HepG2 (cell line): Measurements from ENCODE around the gene IL11RA. TPM values are rescaled to one million over a fixed set of nuclear protein-coding genes. Genes with fewer than 3 reads are reported as not detected.

Experiments
- GTF3A ChIP-seq: sonication (generic); formaldehyde crosslinking; conservative IDR thresholded peaks from 2 replicates; pipeline ENCODE4 v1.4.0; 2020; ENCODE audit warnings: mild to moderate bottlenecking, missing genetic modification reagents
- HCFC1 ChIP-seq: fragments of 150-350 bp; IDR thresholded peaks from 2 replicates; pipeline ENCODE4 v1.6.1; 2014; ENCODE audit warnings: low read depth, low read length
- IKZF4 ChIP-seq: sonication (generic); formaldehyde crosslinking; IDR thresholded peaks from 2 replicates; pipeline ENCODE4 v1.5.1; 2020; ENCODE audit warnings: borderline replicate concordance, mild to moderate bottlenecking, low read depth, missing genetic modification reagents; ENCODE audit errors: not compliant biosample characterization
- PITX1 ChIP-seq: sonication (generic); formaldehyde crosslinking; IDR thresholded peaks from 2 replicates; pipeline ENCODE4 v1.5.1; 2020; ENCODE audit warnings: mild to moderate bottlenecking, missing genetic modification reagents
- SNAI1 ChIP-seq: sonication (generic); formaldehyde crosslinking; IDR thresholded peaks from 2 replicates; pipeline ENCODE4 v1.5.0; 2020; ENCODE audit warnings: mild to moderate bottlenecking, missing genetic modification reagents, borderline replicate concordance
- SP1 ChIP-seq, 2 experiments: fragments of 450-650 bp in 1 of 2; sonication (generic) in 1 of 2; formaldehyde crosslinking in 1 of 2; IDR thresholded peaks; 2 replicates each; pipeline versions ENCODE4 v1.4.0 to v1.6.1; 2016 to 2020; ENCODE audit warnings: missing genetic modification reagents in 1 of 2
- ZBTB33 ChIP-seq: sonication (generic); formaldehyde crosslinking; IDR thresholded peaks from 2 replicates; pipeline ENCODE4 v1.4.0; 2020; ENCODE audit warnings: missing genetic modification reagents
- ZNF160 ChIP-seq: sonication (generic); formaldehyde crosslinking; IDR thresholded peaks from 2 replicates; pipeline ENCODE4 v1.8.0; 2022; ENCODE audit warnings: mild to moderate bottlenecking, inconsistent platforms, missing genetic modification reagents
- ZNF83 ChIP-seq: sonication (generic); formaldehyde crosslinking; IDR thresholded peaks from 2 replicates; pipeline ENCODE4 v1.4.0; 2020; ENCODE audit warnings: missing genetic modification reagents, mild to moderate bottlenecking, borderline replicate concordance
- ZNF839 ChIP-seq: sonication (generic); formaldehyde crosslinking; IDR thresholded peaks from 2 replicates; pipeline ENCODE4 v1.4.0; 2020; ENCODE audit warnings: missing genetic modification reagents, mild to moderate bottlenecking, borderline replicate concordance
- ZSCAN9 ChIP-seq: IDR thresholded peaks from 2 replicates; pipeline ENCODE4 v1.6.1; 2016; ENCODE audit warnings: borderline replicate concordance
- polyA plus RNA-seq, 8 experiments: library from polyadenylated mRNA; depleted of rRNA in 3 of 8; stranded (reverse) in 7 of 8; unstranded in 1 of 8; fragments of >200 nt; fragmentation: Illumina TruSeq in 4 of 8; extraction: Trizol in 4 of 8; gene quantifications; 2 replicates each; pipeline versions ENCODE4 v1.2.1 to v1.2.3, GENCODE V29; 2011 to 2016; ENCODE audit warnings: low read depth in 4 of 8, missing spikeins in 1 of 8, mixed read lengths in 1 of 8; ENCODE audit not compliant: insufficient read depth in 1 of 8
- total RNA-seq, 5 experiments: library from RNA; depleted of rRNA; stranded (reverse); fragments of >200 nt; fragmentation: Illumina TruSeq; extraction: Trizol; gene quantifications; 2 replicates each; pipeline ENCODE4 v1.2.3, GENCODE V29; 2016; ENCODE audit warnings: low read depth in 1 of 5
- TF ChIP-seq, protein P1 (sequence below): sonication (generic); formaldehyde crosslinking; IDR thresholded peaks from 2 replicates; pipeline ENCODE4 v1.8.0; 2022; ENCODE audit warnings: missing genetic modification reagents, mild to moderate bottlenecking, borderline replicate concordance
- TF ChIP-seq, protein P2 (sequence below): sonication (generic); formaldehyde crosslinking; IDR thresholded peaks from 2 replicates; pipeline ENCODE4 v1.4.0; 2020; ENCODE audit warnings: missing genetic modification reagents, borderline replicate concordance
- TF ChIP-seq, protein P3 (sequence below): IDR thresholded peaks from 2 replicates; pipeline ENCODE4 v1.6.1; 2016; ENCODE audit warnings: missing compliant biosample characterization, missing genetic modification reagents, borderline replicate concordance

Gene IL11RA
- total and polyA plus RNA-seq, 2 of the 13 experiments (the other 11 are each of a cell fraction or from before 2014, with no cell fraction given), result 2.0 to 4.2 TPM

- TF ChIP-seq SP1 (IDR thresholded peaks at IDR 0.05) (no peak), SP1 (CRISPR knock-in tag; IDR thresholded peaks at IDR 0.05) (peak; percentile 94), ZSCAN9 (CRISPR knock-in tag) (peak; percentile 73; the same call in 1 of the 2 replicates), PITX1 (CRISPR knock-in tag) (peak; percentile 25; the same call in 1 of the 2 replicates), ZNF83 (CRISPR knock-in tag) (no peak), SNAI1 (CRISPR knock-in tag) (peak; percentile 81; the same call in 1 of the 2 replicates), HCFC1 (no peak), IKZF4 (CRISPR knock-in tag) (no peak), ZNF160 (CRISPR knock-in tag) (peak; percentile 50; the same call in 1 of the 2 replicates), ZNF839 (CRISPR knock-in tag) (0 out of 2 replicates have a peak, but pooled peaks have one; percentile 58), GTF3A (CRISPR knock-in tag) (no peak), ZBTB33 (CRISPR knock-in tag) (no peak)
- TF ChIP-seq, protein P1, sequence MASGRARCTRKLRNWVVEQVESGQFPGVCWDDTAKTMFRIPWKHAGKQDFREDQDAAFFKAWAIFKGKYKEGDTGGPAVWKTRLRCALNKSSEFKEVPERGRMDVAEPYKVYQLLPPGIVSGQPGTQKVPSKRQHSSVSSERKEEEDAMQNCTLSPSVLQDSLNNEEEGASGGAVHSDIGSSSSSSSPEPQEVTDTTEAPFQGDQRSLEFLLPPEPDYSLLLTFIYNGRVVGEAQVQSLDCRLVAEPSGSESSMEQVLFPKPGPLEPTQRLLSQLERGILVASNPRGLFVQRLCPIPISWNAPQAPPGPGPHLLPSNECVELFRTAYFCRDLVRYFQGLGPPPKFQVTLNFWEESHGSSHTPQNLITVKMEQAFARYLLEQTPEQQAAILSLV, result peak; percentile 90; the same call in 1 of the 2 replicates
- TF ChIP-seq, protein P2, sequence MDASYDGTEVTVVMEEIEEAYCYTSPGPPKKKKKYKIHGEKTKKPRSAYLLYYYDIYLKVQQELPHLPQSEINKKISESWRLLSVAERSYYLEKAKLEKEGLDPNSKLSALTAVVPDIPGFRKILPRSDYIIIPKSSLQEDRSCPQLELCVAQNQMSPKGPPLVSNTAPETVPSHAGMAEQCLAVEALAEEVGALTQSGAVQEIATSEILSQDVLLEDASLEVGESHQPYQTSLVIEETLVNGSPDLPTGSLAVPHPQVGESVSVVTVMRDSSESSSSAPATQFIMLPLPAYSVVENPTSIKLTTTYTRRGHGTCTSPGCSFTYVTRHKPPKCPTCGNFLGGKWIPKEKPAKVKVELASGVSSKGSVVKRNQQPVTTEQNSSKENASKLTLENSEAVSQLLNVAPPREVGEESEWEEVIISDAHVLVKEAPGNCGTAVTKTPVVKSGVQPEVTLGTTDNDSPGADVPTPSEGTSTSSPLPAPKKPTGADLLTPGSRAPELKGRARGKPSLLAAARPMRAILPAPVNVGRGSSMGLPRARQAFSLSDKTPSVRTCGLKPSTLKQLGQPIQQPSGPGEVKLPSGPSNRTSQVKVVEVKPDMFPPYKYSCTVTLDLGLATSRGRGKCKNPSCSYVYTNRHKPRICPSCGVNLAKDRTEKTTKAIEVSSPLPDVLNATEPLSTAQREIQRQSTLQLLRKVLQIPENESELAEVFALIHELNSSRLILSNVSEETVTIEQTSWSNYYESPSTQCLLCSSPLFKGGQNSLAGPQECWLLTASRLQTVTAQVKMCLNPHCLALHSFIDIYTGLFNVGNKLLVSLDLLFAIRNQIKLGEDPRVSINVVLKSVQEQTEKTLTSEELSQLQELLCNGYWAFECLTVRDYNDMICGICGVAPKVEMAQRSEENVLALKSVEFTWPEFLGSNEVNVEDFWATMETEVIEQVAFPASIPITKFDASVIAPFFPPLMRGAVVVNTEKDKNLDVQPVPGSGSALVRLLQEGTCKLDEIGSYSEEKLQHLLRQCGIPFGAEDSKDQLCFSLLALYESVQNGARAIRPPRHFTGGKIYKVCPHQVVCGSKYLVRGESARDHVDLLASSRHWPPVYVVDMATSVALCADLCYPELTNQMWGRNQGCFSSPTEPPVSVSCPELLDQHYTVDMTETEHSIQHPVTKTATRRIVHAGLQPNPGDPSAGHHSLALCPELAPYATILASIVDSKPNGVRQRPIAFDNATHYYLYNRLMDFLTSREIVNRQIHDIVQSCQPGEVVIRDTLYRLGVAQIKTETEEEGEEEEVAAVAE (CRISPR knock-in tag), result no peak
- TF ChIP-seq, protein P3, sequence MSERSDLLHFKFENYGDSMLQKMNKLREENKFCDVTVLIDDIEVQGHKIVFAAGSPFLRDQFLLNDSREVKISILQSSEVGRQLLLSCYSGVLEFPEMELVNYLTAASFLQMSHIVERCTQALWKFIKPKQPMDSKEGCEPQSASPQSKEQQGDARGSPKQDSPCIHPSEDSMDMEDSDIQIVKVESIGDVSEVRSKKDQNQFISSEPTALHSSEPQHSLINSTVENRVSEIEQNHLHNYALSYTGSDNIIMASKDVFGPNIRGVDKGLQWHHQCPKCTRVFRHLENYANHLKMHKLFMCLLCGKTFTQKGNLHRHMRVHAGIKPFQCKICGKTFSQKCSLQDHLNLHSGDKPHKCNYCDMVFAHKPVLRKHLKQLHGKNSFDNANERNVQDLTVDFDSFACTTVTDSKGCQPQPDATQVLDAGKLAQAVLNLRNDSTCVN (CRISPR knock-in tag), result no peak
Measured at GRCh38 chr9:34637356-34638137, 14.4 kb upstream of the IL11RA start, which contains the start of gene SIGMAR1 (continued).
